ENCODE measurements around the gene NRCAM. TPM values are rescaled to one million over a fixed set of nuclear protein-coding genes. Genes with fewer than 3 reads are reported as not detected.

Gene NRCAM
- total and polyA plus RNA-seq, 2 donors, result 4.7 to 13.9 TPM

DNA sequence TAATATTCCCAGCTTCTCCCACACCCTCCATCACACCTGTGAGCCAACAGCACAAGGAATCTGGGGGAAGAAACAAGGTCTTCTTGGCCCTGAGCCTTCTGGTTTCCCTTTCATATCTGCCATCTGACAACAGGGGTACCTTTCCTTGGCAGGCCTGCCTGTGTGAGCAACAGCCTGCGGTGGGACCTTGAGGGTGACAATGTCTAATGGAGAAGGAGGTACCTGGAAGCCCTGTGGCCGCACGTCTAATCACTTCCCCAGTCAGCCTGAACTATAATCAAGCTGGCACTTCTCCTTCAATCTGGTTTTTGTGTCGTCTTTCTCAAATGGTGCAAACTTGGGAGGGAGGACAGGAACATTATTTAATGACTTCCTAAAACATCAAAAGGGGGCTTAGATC, 41.2 kb downstream of the NRCAM start:
- Histone ChIP-seq H3K9me3 (ENCODE audit: control insufficient read depth in 2 of 2, insufficient read depth in 1 of 2, low read length in 1 of 2) (no peaks in the 10 kb centered on the region), H3K36me3 (ENCODE audit: control insufficient read depth in 2 of 2, insufficient read depth in 2 of 2, low read length in 1 of 2) (no peaks in the 10 kb centered on the region), H3K27me3 (ENCODE audit: control insufficient read depth in 2 of 2, insufficient read depth in 1 of 2, low read length in 1 of 2) (peaks cover 0 to 8% of the 10 kb centered on the region in 2 donors), H3K4me3 (ENCODE audit: low read length in 2 of 2) (no peak overlapping the region), H3K4me1 (ENCODE audit: control insufficient read depth in 2 of 2, insufficient read depth in 2 of 2, low read length in 2 of 2) (no peaks in the 10 kb centered on the region), H3K27ac (ENCODE audit: low read depth in 1 of 2, low read length in 1 of 2) (no peak overlapping the region)
- no peak for DNase-seq (ENCODE audit: low read depth in 6 of 9, low spot score in 9 of 9)
- 56% methylated on average over 4 of the region's 4 CpGs for WGBS

DNA sequence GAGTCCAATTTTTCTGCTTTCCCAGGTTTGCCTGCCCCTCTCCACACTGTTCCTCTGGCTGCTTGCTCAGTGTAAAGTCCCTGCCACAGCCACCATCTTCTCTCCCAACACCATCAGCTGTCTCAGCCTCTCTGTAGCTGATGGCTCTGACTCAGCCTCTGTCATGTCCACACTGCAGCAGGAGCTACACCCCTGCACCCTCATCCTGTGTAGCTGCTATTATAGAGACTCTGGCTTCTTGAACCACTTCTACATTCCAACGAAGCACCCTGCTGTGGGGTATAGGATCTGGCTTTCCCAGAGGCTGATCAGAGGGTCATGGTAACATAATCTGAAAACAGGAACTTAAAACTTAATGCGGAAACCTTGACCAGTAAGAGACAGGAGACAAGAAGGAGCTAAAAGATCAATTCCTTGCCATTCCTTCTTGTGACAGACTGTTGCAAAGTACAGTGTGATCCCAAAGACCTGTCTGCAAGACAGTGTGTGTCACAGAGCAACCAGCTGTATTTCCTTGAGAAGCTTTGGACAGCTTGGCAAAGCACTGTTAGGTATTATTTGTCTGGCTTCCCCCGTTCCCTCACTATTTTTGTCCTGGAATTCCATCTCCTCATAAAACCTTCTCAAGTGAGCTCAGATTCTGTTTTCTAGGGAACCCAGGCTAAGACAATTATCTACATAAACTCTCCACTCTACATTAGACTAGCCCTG, 42.3 kb downstream of the NRCAM start:
- H3K36me3 ChIP-seq (ENCODE audit: control insufficient read depth in 2 of 2, insufficient read depth in 2 of 2, low read length in 1 of 2), result no peaks in the 10 kb centered on the region
- no peak overlapping the region for H3K27ac ChIP-seq (ENCODE audit: low read depth in 1 of 2, low read length in 1 of 2)
- 76% methylated on average over 3 of the region's 3 CpGs for WGBS
- H3K4me1 ChIP-seq (ENCODE audit: control insufficient read depth in 2 of 2, insufficient read depth in 2 of 2, low read length in 2 of 2), result no peaks in the 10 kb centered on the region
- H3K4me3 ChIP-seq (ENCODE audit: low read length in 2 of 2), result no peak overlapping the region
- H3K27me3 ChIP-seq (ENCODE audit: control insufficient read depth in 2 of 2, insufficient read depth in 1 of 2, low read length in 1 of 2), result peaks cover 0 to 3% of the 10 kb centered on the region in 2 donors
- no peaks in the 10 kb centered on the region for H3K9me3 ChIP-seq (ENCODE audit: control insufficient read depth in 2 of 2, insufficient read depth in 1 of 2, low read length in 1 of 2)
- no peak for DNase-seq (ENCODE audit: low read depth in 6 of 9, low spot score in 9 of 9)

DNA sequence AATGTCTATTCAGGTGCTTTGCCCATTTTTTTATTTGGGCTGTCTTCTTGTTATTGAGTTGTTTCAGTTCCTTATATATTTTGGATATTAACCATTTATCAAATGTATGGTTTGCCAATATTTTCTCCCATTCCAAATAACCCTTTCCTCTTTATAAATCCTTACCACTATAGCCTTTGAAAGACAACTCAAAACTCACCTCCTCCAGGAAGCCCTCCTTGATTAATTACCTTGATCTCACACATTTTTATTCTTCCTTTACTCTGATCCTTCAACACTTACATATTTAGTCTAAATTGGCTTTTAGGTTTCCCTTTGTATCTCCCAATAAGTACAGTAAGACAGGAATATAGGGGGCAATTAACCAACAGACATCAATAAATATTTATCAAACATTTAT, 42.9 kb downstream of the NRCAM start:
- no peaks in the 10 kb centered on the region for H3K9me3 ChIP-seq (ENCODE audit: control insufficient read depth in 2 of 2, insufficient read depth in 1 of 2, low read length in 1 of 2)
- H3K27me3 ChIP-seq (ENCODE audit: control insufficient read depth in 2 of 2, insufficient read depth in 1 of 2, low read length in 1 of 2), result peaks cover 0 to 3% of the 10 kb centered on the region in 2 donors
- H3K36me3 ChIP-seq (ENCODE audit: control insufficient read depth in 2 of 2, insufficient read depth in 2 of 2, low read length in 1 of 2), result no peaks in the 10 kb centered on the region
- H3K4me1 ChIP-seq (ENCODE audit: control insufficient read depth in 2 of 2, insufficient read depth in 2 of 2, low read length in 2 of 2), result no peaks in the 10 kb centered on the region
- H3K4me3 ChIP-seq (ENCODE audit: low read length in 2 of 2), result no peak overlapping the region
- no peak for DNase-seq (ENCODE audit: low read depth in 6 of 9, low spot score in 9 of 9)
- H3K27ac ChIP-seq (ENCODE audit: low read depth in 1 of 2, low read length in 1 of 2), result no peak overlapping the region

DNA sequence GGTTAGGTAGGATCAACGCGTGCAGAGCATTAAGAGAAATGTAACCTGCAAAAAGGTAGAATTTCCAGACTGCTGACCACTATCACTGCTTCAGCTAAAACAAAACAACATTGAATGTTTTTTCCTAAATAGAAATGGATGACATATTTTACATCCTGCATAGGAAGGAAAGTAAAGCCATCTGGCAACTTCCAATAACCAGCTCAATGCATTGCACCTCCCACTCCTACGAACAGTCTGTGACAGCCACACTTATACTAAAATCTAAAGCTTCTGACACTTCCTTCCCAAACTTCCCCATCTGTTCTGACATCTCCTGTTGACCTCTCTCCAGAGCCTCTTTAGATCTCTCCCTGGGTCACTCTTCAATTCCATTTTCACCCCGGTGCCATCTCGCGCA, 47.1 kb downstream of the NRCAM start:
- Histone ChIP-seq H3K27me3 (ENCODE audit: control insufficient read depth in 2 of 2, insufficient read depth in 1 of 2, low read length in 1 of 2) (no peaks in the 10 kb centered on the region), H3K9me3 (ENCODE audit: control insufficient read depth in 2 of 2, insufficient read depth in 1 of 2, low read length in 1 of 2) (no peaks in the 10 kb centered on the region), H3K4me3 (ENCODE audit: low read length in 2 of 2) (no peak overlapping the region)

DNA sequence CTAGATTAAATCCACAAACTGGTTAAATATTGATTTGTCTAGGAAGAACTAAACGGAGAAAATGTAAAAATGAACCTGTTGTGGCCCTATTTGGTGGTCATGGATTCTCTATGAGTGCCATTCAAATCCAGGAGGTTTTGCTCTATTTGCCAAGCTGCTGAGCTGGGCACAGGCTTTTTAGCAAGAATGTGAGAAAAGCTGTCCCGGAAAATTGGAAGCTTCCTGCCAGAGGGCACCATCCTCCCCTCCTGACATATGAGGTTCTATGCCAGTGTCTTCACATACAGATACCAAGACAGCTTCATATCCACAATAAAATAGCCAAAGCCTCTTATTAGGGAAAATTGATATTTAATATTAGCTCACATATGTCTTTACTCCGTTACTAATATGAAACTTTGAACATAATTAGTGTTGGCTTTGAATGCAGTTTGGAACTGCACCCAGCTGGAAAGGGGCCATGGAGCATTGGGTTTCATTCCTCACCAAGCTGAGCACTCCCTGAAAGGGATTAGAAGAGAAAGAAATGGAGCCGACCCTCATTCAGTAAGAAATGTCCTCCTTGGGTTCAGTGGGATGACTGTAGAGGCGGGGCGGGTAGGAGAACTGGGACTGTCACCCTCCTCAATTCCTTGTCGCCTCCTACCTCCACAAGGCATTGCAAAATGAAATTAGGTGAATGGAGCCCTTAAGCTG, 47.8 kb downstream of the NRCAM start:
- DNase-seq (ENCODE audit: low read depth in 6 of 9, low spot score in 9 of 9), result no peak
- Histone ChIP-seq H3K4me3 (ENCODE audit: low read length in 2 of 2) (no peak overlapping the region), H3K9me3 (ENCODE audit: control insufficient read depth in 2 of 2, insufficient read depth in 1 of 2, low read length in 1 of 2) (no peaks in the 10 kb centered on the region), H3K4me1 (ENCODE audit: control insufficient read depth in 2 of 2, insufficient read depth in 2 of 2, low read length in 2 of 2) (no peaks in the 10 kb centered on the region), H3K36me3 (ENCODE audit: control insufficient read depth in 2 of 2, insufficient read depth in 2 of 2, low read length in 1 of 2) (no peaks in the 10 kb centered on the region), H3K27ac (ENCODE audit: low read depth in 1 of 2, low read length in 1 of 2) (no peak overlapping the region), H3K27me3 (ENCODE audit: control insufficient read depth in 2 of 2, insufficient read depth in 1 of 2, low read length in 1 of 2) (no peaks in the 10 kb centered on the region)
- WGBS, result 84% methylated on average over 7 of the region's 7 CpGs

More for the DNA sequence above, 47.1 kb downstream of the NRCAM start:
- Histone ChIP-seq H3K36me3 (ENCODE audit: control insufficient read depth in 2 of 2, insufficient read depth in 2 of 2, low read length in 1 of 2) (no peaks in the 10 kb centered on the region), H3K27ac (ENCODE audit: low read depth in 1 of 2, low read length in 1 of 2) (no peak overlapping the region), H3K4me1 (ENCODE audit: control insufficient read depth in 2 of 2, insufficient read depth in 2 of 2, low read length in 2 of 2) (no peaks in the 10 kb centered on the region)
- DNase-seq (ENCODE audit: low read depth in 6 of 9, low spot score in 9 of 9), result no peak
- 97% methylated on average over 6 of the region's 6 CpGs for WGBS

DNA sequence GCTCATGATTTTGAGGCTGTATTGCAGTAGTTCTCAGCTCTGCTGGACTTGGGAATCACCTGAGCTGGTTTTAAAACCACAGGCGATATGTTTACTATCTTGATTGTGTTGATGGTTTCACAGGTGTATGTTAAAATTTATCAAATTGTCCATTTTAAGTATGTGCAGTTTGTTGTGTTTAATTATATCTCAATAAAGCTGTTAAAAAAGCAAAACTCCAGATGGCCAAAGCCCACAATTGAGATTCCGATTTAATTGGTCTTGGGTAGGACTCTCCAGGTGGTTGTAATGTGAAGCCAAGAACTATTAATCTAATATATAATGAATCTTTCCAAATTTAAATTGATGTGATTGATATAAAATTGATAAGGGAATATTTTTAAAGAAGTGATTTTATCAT, 48.6 kb downstream of the NRCAM start:
- Histone ChIP-seq H3K27ac (ENCODE audit: low read depth in 1 of 2, low read length in 1 of 2) (no peak overlapping the region), H3K9me3 (ENCODE audit: control insufficient read depth in 2 of 2, insufficient read depth in 1 of 2, low read length in 1 of 2) (no peaks in the 10 kb centered on the region), H3K36me3 (ENCODE audit: control insufficient read depth in 2 of 2, insufficient read depth in 2 of 2, low read length in 1 of 2) (no peaks in the 10 kb centered on the region), H3K27me3 (ENCODE audit: control insufficient read depth in 2 of 2, insufficient read depth in 1 of 2, low read length in 1 of 2) (no peaks in the 10 kb centered on the region), H3K4me1 (ENCODE audit: control insufficient read depth in 2 of 2, insufficient read depth in 2 of 2, low read length in 2 of 2) (no peaks in the 10 kb centered on the region), H3K4me3 (ENCODE audit: low read length in 2 of 2) (no peak overlapping the region)
- 95% methylated on average over 2 of the region's 2 CpGs for WGBS
- DNase-seq (ENCODE audit: low read depth in 6 of 9, low spot score in 9 of 9), result no peak

DNA sequence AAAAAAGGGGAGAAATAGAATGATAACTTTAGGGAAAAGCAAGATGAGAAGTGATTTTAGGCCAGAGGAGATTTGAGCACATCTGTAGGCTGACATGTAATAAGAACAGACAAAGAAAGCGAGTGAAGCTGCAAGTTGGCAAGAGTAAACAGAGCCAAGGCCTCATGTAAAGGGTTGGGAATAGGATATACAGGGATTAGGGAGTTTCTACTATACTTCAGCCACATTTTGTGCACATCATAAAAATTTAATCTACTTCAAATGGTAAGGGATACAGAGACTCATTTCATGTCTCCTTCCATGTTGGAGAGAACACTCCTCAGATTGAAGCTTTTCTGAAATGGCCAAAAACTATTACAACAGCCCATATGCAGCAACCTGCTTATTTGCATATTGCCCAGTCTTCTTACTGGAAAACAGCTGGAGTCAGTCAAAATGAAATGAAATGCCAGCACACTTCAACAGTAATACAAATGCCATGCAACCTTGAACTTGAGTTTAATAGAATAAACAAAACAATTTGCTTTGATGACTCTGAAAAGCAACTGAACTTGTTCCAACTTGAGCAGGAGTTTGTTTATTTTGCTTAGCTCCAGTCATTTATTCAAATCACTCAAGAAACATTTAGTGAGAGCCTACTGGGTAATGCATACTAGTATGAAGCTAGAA, 49.9 kb downstream of the NRCAM start:
- H3K9me3 ChIP-seq (ENCODE audit: control insufficient read depth in 2 of 2, insufficient read depth in 1 of 2, low read length in 1 of 2), result no peaks in the 10 kb centered on the region
- H3K36me3 ChIP-seq (ENCODE audit: control insufficient read depth in 2 of 2, insufficient read depth in 2 of 2, low read length in 1 of 2), result no peaks in the 10 kb centered on the region
- no peaks in the 10 kb centered on the region for H3K4me1 ChIP-seq (ENCODE audit: control insufficient read depth in 2 of 2, insufficient read depth in 2 of 2, low read length in 2 of 2)
- no peak for DNase-seq (ENCODE audit: low read depth in 6 of 9, low spot score in 9 of 9)
- H3K4me3 ChIP-seq (ENCODE audit: low read length in 2 of 2), result no peak overlapping the region
- H3K27ac ChIP-seq (ENCODE audit: low read depth in 1 of 2, low read length in 1 of 2), result no peak overlapping the region
- no peaks in the 10 kb centered on the region for H3K27me3 ChIP-seq (ENCODE audit: control insufficient read depth in 2 of 2, insufficient read depth in 1 of 2, low read length in 1 of 2)
- 98% methylated on average over 1 of the region's 1 CpG for WGBS

DNA sequence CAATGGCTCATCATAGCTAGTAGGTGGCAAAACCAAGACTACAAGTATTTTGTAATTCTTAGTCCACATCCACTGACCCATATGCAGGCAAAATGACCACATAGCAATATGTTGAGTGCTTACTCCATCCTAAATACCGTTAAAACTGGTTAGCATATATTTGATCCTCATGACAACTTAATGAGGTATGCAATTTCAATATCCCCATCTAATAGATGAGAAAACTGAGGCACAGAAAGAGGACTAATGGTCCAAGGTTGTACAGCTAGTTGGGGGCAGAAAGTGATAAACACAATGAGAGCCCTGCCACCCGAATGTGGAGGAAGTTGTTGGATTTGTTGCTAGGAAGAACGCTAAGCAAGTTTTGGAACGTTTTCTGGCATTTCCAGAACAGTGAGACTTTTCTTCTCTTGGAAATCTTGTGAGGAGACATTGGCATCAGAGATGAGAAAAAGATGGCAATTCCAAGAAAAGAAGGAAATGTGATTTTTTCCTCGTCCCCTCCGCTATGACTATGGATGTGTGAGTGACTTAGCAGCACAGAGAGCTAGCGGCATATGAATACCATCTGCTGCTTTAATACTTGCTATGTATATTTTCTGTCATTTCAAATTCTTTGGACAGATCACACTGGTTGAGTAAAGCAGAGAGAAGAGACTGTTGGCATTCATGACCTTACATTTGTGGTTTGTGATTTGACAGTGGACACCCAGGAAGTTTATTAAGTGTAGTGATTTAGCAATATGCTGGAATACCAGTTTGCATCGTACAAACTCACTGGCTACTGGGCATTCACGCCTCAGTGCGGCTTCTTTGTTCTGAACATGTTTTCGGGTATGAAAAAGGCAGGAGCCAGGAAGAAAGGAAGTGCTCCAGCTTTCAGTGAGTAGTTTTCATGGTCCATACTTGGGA, 51.5 kb downstream of the NRCAM start:
- Histone ChIP-seq H3K4me1 (ENCODE audit: control insufficient read depth in 2 of 2, insufficient read depth in 2 of 2, low read length in 2 of 2) (no peaks in the 10 kb centered on the region), H3K27ac (ENCODE audit: low read depth in 1 of 2, low read length in 1 of 2) (no peak overlapping the region), H3K36me3 (ENCODE audit: control insufficient read depth in 2 of 2, insufficient read depth in 2 of 2, low read length in 1 of 2) (no peaks in the 10 kb centered on the region), H3K4me3 (ENCODE audit: low read length in 2 of 2) (no peak overlapping the region), H3K27me3 (ENCODE audit: control insufficient read depth in 2 of 2, insufficient read depth in 1 of 2, low read length in 1 of 2) (no peaks in the 10 kb centered on the region), H3K9me3 (ENCODE audit: control insufficient read depth in 2 of 2, insufficient read depth in 1 of 2, low read length in 1 of 2) (no peaks in the 10 kb centered on the region)
- no peak for DNase-seq (ENCODE audit: low read depth in 6 of 9, low spot score in 9 of 9)
- 93% methylated on average over 11 of the region's 11 CpGs for WGBS
